ENCODE data around the gene CMC2.

- TF ChIP-seq CTCF (conservative IDR thresholded peaks at IDR 0.05; ENCODE audit: low read length), result peak; percentile 64
- TF ChIP-seq EZH2phosphoT487 (IDR thresholded peaks at IDR 0.05; ENCODE audit: borderline replicate concordance, low read depth, low read length), result no peak
Observed at GRCh38 chr16:80924372-80924978, 82.2 kb downstream of the CMC2 start.

Measured in OCI-LY7 (cell line).